HL-60 (cell line): ENCODE results near the gene DIP2C.

Experiments used
- POLR2AphosphoS5 ChIP-seq: IDR thresholded peaks from 2 replicates; pipeline ENCODE4 v1.6.1; 2012; ENCODE audit warnings: low read depth
- SPI1 ChIP-seq: IDR thresholded peaks from 2 replicates; pipeline ENCODE4 v1.6.1; 2012; ENCODE audit warnings: low read depth, mild to moderate bottlenecking, borderline replicate concordance
- TF ChIP-seq, protein P1 (sequence below): IDR thresholded peaks from one replicate; pipeline ENCODE4 v1.5.1; 2011; ENCODE audit warnings: low read length, control low read depth, inconsistent platforms; ENCODE audit not compliant: insufficient read depth
- TF ChIP-seq, protein P2 (sequence below): IDR thresholded peaks from 2 replicates; pipeline ENCODE4 v1.6.1; 2012; ENCODE audit warnings: low read depth; ENCODE audit not compliant: insufficient replicate concordance

- TF ChIP-seq, protein P1, sequence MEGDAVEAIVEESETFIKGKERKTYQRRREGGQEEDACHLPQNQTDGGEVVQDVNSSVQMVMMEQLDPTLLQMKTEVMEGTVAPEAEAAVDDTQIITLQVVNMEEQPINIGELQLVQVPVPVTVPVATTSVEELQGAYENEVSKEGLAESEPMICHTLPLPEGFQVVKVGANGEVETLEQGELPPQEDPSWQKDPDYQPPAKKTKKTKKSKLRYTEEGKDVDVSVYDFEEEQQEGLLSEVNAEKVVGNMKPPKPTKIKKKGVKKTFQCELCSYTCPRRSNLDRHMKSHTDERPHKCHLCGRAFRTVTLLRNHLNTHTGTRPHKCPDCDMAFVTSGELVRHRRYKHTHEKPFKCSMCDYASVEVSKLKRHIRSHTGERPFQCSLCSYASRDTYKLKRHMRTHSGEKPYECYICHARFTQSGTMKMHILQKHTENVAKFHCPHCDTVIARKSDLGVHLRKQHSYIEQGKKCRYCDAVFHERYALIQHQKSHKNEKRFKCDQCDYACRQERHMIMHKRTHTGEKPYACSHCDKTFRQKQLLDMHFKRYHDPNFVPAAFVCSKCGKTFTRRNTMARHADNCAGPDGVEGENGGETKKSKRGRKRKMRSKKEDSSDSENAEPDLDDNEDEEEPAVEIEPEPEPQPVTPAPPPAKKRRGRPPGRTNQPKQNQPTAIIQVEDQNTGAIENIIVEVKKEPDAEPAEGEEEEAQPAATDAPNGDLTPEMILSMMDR = no peak
- TF ChIP-seq POLR2AphosphoS5 (no peak), SPI1 (no peak)
- TF ChIP-seq, protein P2, sequence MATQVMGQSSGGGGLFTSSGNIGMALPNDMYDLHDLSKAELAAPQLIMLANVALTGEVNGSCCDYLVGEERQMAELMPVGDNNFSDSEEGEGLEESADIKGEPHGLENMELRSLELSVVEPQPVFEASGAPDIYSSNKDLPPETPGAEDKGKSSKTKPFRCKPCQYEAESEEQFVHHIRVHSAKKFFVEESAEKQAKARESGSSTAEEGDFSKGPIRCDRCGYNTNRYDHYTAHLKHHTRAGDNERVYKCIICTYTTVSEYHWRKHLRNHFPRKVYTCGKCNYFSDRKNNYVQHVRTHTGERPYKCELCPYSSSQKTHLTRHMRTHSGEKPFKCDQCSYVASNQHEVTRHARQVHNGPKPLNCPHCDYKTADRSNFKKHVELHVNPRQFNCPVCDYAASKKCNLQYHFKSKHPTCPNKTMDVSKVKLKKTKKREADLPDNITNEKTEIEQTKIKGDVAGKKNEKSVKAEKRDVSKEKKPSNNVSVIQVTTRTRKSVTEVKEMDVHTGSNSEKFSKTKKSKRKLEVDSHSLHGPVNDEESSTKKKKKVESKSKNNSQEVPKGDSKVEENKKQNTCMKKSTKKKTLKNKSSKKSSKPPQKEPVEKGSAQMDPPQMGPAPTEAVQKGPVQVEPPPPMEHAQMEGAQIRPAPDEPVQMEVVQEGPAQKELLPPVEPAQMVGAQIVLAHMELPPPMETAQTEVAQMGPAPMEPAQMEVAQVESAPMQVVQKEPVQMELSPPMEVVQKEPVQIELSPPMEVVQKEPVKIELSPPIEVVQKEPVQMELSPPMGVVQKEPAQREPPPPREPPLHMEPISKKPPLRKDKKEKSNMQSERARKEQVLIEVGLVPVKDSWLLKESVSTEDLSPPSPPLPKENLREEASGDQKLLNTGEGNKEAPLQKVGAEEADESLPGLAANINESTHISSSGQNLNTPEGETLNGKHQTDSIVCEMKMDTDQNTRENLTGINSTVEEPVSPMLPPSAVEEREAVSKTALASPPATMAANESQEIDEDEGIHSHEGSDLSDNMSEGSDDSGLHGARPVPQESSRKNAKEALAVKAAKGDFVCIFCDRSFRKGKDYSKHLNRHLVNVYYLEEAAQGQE = no peak
These were observed 157.9 kb downstream of the DIP2C start for GRCh38 chr10:531541-531940.
